IMR-90 (cell line): ENCODE results near the gene CST7. TPM values are rescaled to one million over a fixed set of nuclear protein-coding genes. Genes with fewer than 3 reads are reported as not detected.

ENCODE experiments used
- ATAC-seq: fragments of 200-7000 bp; cut with Tn5 transposase; 2 replicates; pipeline ENCODE4 v1.9.1; 2020; ENCODE audit warnings: low read depth, mild to moderate bottlenecking, moderate library complexity
- BruUV-seq: library from RNA; stranded (reverse); fragments of 400-500 nt; replicated peaks from 2 replicates; lab custom pipeline; 2021; lab: Mats Ljungman, UMichigan
- CTCF ChIA-PET: fragments of 300-600 bp; formaldehyde crosslinking; extraction: SDS; loops from one replicate; lab custom pipeline; 2021; ENCODE audit warnings: antibody characterized with exemption; lab: Yijun Ruan, JAX
- POLR2A ChIA-PET: fragments of 300-600 bp; sonication (Branson Sonifier 250); formaldehyde crosslinking; loops from one replicate; lab custom pipeline; 2022; ENCODE audit warnings: antibody characterized with exemption; ENCODE audit not compliant: unreplicated experiment; lab: Charles Lee
- DNase-seq: peaks from one replicate; pipeline ENCODE4 v3.0.0; 2013
- H2AFZ ChIP-seq: replicated peaks from 2 replicates; pipeline ENCODE3; 2013; ENCODE audit warnings: low read length, mild to moderate bottlenecking; ENCODE audit not compliant: poor library complexity
- H2AK5ac ChIP-seq: 2 replicates; pipeline ENCODE4 v1.6.1; 2013; ENCODE audit warnings: low read depth, low read length, inconsistent platforms
- H2AK9ac ChIP-seq: replicated peaks from 2 replicates; pipeline ENCODE3; 2013; ENCODE audit warnings: mild to moderate bottlenecking, low read depth, low read length, moderate library complexity; ENCODE audit not compliant: poor library complexity
- H2BK120ac ChIP-seq: 2 replicates; pipeline ENCODE4 v1.6.1; 2013; ENCODE audit warnings: low read depth, low read length, inconsistent platforms
- H2BK15ac ChIP-seq: 3 replicates; pipeline ENCODE4 v1.6.1; 2013; ENCODE audit warnings: low read depth, low read length, inconsistent platforms
- H2BK20ac ChIP-seq: 2 replicates; pipeline ENCODE4 v1.6.1; 2013; ENCODE audit warnings: low read depth, mild to moderate bottlenecking, inconsistent platforms, low read length, moderate library complexity
- H2BK5ac ChIP-seq: 2 replicates; pipeline ENCODE4 v1.6.1; 2013; ENCODE audit warnings: mild to moderate bottlenecking, low read depth, low read length, inconsistent platforms; ENCODE audit not compliant: poor library complexity, severe bottlenecking
- H3K14ac ChIP-seq: replicated peaks from 2 replicates; pipeline ENCODE4 v1.6.1; 2013; ENCODE audit warnings: low read depth, low read length, inconsistent platforms
- H3K18ac ChIP-seq: 2 replicates; pipeline ENCODE4 v1.6.1; 2013; ENCODE audit warnings: low read depth, low read length, control low read depth
- H3K23ac ChIP-seq: 2 replicates; pipeline ENCODE4 v1.6.1; 2013; ENCODE audit warnings: low read depth, low read length, inconsistent platforms
- H3K27ac ChIP-seq: 2 replicates; pipeline ENCODE4 v1.5.1; 2013; ENCODE audit warnings: mild to moderate bottlenecking, control low read depth, low read length; ENCODE audit not compliant: insufficient read depth
- H3K27me3 ChIP-seq: 2 replicates; pipeline ENCODE4 v1.6.1; 2013; ENCODE audit warnings: low read length; ENCODE audit not compliant: control insufficient read depth, insufficient read depth
- H3K36me3 ChIP-seq: 2 replicates; pipeline ENCODE4 v1.6.1; 2013; ENCODE audit warnings: low read length, mixed read lengths; ENCODE audit not compliant: control insufficient read depth, insufficient read depth
- H3K4ac ChIP-seq: 2 replicates; pipeline ENCODE4 v1.6.1; 2013; ENCODE audit warnings: low read depth, low read length, inconsistent platforms
- H3K4me1 ChIP-seq: 2 replicates; pipeline ENCODE4 v1.6.1; 2013; ENCODE audit warnings: low read length, mixed read lengths; ENCODE audit not compliant: control insufficient read depth, insufficient read depth
- H3K4me2 ChIP-seq: 2 replicates; pipeline ENCODE4 v1.6.1; 2013; ENCODE audit warnings: low read depth, mild to moderate bottlenecking, control low read depth, low read length, moderate library complexity
- H3K4me3 ChIP-seq: 2 replicates; pipeline ENCODE4 v1.5.1; 2013; ENCODE audit warnings: low read depth, mild to moderate bottlenecking, control low read depth, low read length, moderate library complexity; ENCODE audit not compliant: insufficient read depth
- H3K56ac ChIP-seq: 2 replicates; pipeline ENCODE4 v1.6.1; 2013; ENCODE audit warnings: low read length, inconsistent platforms; ENCODE audit not compliant: insufficient read depth; ENCODE audit errors: extremely low read depth
- H3K79me1 ChIP-seq, 2 experiments: 2 replicates each; pipeline ENCODE4 v1.6.1; 2013; ENCODE audit warnings: low read length in 2 of 2, inconsistent platforms in 1 of 2, low read depth in 1 of 2
- H3K9ac ChIP-seq: 2 replicates; pipeline ENCODE4 v1.6.1; 2013; ENCODE audit warnings: low read depth, low read length, control low read depth
- H3K9me1 ChIP-seq: 2 replicates; pipeline ENCODE4 v1.6.1; 2013; ENCODE audit warnings: low read length, inconsistent platforms; ENCODE audit not compliant: insufficient read depth
- H3K9me3 ChIP-seq: 2 replicates; pipeline ENCODE4 v1.6.1; 2013; ENCODE audit warnings: low read length; ENCODE audit not compliant: control insufficient read depth, insufficient read depth
- H4K20me1 ChIP-seq: 2 replicates; pipeline ENCODE4 v1.6.1; 2013; ENCODE audit warnings: low read length, inconsistent platforms; ENCODE audit not compliant: insufficient read depth
- H4K5ac ChIP-seq: 2 replicates; pipeline ENCODE4 v1.6.1; 2013; ENCODE audit warnings: mild to moderate bottlenecking, low read depth, low read length, control low read depth
- H4K8ac ChIP-seq, 2 experiments: 2 replicates each; pipeline ENCODE4 v1.6.1; 2013; ENCODE audit warnings: low read depth in 2 of 2, low read length in 2 of 2, control low read depth in 1 of 2, inconsistent platforms in 1 of 2
- H4K91ac ChIP-seq: 2 replicates; pipeline ENCODE4 v1.6.1; 2013; ENCODE audit warnings: low read depth, low read length, inconsistent platforms; ENCODE audit not compliant: insufficient read depth
- NFE2L2 ChIP-seq: fragments of 150-350 bp; IDR thresholded peaks from 2 replicates; pipeline ENCODE4 v1.6.1; 2016; ENCODE audit warnings: low read depth, mild to moderate bottlenecking, low read length
- POLR2A ChIP-seq: IDR thresholded peaks from 2 replicates; pipeline ENCODE4 v1.6.1; 2012; ENCODE audit warnings: mild to moderate bottlenecking, low read depth, low read length
- WGBS, 2 experiments: methylation state at CpG; one replicate each; pipeline versions ENCODE4 v1.1.5 to v1.1.7; 2013; ENCODE audit warnings: missing lambda C conversion rate in 2 of 2; ENCODE audit not compliant: insufficient read length in 1 of 2; ENCODE audit errors: extremely low coverage in 2 of 2; 5-methylcytosine and 5-hydroxymethylcytosine counted together
- dilution Hi-C: fragments of 300-500 bp; cut with HindIII; formaldehyde crosslinking; loops from one replicate; pipeline ENCODE4 v1.14.3; 2018; ENCODE audit warnings: low sequenced_read_pairs; ENCODE audit not compliant: unreplicated experiment
- in situ Hi-C: fragments of 300-500 bp; cut with MboI; formaldehyde crosslinking; loops from 3 replicates; pipeline ENCODE4 v1.14.3; 2019; ENCODE audit warnings: low sequenced_read_pairs, inconsistent platforms, mixed read lengths
- intact Hi-C: fragments of 100-400 bp; cut with micrococcal nuclease; formaldehyde crosslinking; loops from 2 replicates; pipeline ENCODE4 v1.10.0; 2022
- polyA plus RNA-seq, 3 experiments: library from polyadenylated mRNA; depleted of rRNA; stranded (reverse); fragments of >200 nt; gene quantifications; 2 replicates each; pipeline ENCODE4 v1.2.3, GENCODE V29; 2012; ENCODE audit warnings: low replicate concordance in 1 of 3
- total RNA-seq: library from RNA; depleted of rRNA; stranded (reverse); fragments of >200 nt; gene quantifications from 2 replicates; pipeline ENCODE4 v1.2.3, GENCODE V29; 2012

The CST7 gene
- total and polyA plus RNA-seq, 2 of the 4 experiments (the other 2 are of a cell fraction), result not detected

DNA sequence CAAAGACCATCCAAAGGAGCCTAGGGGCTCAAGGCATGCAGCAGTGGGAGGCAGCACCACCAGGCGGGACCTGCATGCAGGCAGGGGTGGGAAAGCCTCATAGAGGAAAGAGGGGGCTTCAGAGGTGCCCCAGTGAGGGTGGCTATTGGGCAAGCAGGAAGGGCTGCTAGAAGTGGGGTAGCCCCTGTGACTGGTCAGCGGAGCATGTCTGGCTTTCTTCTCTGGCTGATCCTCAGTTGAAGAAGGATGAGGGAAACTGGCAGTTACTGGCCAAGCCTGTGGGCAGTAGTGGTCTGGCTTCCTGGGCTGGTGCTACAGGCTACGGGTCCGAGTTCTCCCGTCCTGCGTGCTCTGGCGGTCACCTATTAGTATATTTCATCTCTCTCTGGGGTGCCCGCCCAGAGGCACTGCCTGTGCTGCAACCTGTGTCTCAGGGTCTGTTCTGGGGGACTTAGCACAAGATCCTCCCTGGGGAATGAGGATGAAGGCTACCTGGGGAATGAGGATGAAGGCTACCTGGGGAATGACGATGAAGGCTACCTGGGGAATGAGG lies 35.9 kb upstream of the CST7 start:
- no peak for TF ChIP-seq NFE2L2
- TF ChIP-seq POLR2A, result no peak
- H3K4ac ChIP-seq, result no peak overlapping the region
- H3K36me3 ChIP-seq, result no peaks in the 10 kb centered on the region
- no peak overlapping the region for H2BK15ac ChIP-seq
- no peaks in the 10 kb centered on the region for H4K20me1 ChIP-seq
- H3K23ac ChIP-seq, result no peak overlapping the region
- intact Hi-C loops (no loop called here), dilution Hi-C loops (no loop called here), in situ Hi-C loops (loop anchor here (25.0 kb wide), 1 partner anchor 976 kb away; no protein-coding TSS in a partner anchor)
- no peak overlapping the region for H2BK120ac ChIP-seq
- H3K4me2 ChIP-seq, result no peak overlapping the region
- BruUV-seq, result no TSS peak
- DNase-seq, result no peak
- ChIA-PET POLR2A (no interaction called here), CTCF (no interaction called here)
- H2BK20ac ChIP-seq, result no peak overlapping the region
- H4K5ac ChIP-seq, result no peak overlapping the region
- no peak overlapping the region for H2AFZ ChIP-seq
- peaks cover 23% of the 10 kb centered on the region; the same call in 1 of the 2 replicates for H3K27me3 ChIP-seq
- H3K9me1 ChIP-seq, result no peaks in the 10 kb centered on the region
- no peak overlapping the region for H3K9ac ChIP-seq
- no peak overlapping the region for H3K27ac ChIP-seq
- H4K91ac ChIP-seq, result no peak overlapping the region
- H3K4me1 ChIP-seq, result no peaks in the 10 kb centered on the region
- no peak overlapping the region for H4K8ac ChIP-seq
- H3K79me1 ChIP-seq, result no peaks in the 10 kb centered on the region
- no peak overlapping the region for H2AK9ac ChIP-seq
- no CpG with 5 or more reads among the region's 9 CpGs for WGBS, 2 experiments
- no peak for ATAC-seq
- no peak overlapping the region for H3K18ac ChIP-seq
- H3K14ac ChIP-seq, result no peak overlapping the region
- no peak overlapping the region for H2AK5ac ChIP-seq
- no peaks in the 10 kb centered on the region for H3K9me3 ChIP-seq
- H3K56ac ChIP-seq, result no peak overlapping the region
- no peak overlapping the region for H2BK5ac ChIP-seq
- no peak overlapping the region for H3K4me3 ChIP-seq
